Measurements from ENCODE around the gene GARNL3. TPM values are rescaled to one million over a fixed set of nuclear protein-coding genes. Genes with fewer than 3 reads are reported as not detected.

GARNL3 gene
- total RNA-seq, 1 donor from 2014 or later, result 3.3 TPM

DNA sequence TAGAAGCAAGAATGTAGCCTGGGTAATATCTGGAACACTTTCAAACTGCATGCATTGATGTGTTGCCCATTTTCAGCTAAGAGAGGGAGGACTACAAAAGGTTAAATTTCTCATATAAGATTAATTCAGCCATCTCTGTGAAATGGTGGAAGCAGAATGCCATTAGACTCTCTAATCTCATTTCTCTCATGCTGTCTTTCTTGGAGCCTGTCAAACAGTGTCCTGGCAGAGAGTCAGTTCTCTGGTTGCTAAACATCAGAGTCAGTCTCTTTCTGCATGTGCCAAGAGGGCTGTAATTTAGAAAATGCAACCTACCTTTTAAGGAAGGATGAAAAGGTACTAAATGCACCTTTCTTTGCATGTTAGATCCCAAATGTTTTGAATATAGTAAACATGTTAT is 910 bp upstream of the GARNL3 start:
- no peaks in the 10 kb centered on the region for H3K9me3 Mint-ChIP-seq (ENCODE audit: unreplicated experiment)
- TF ChIP-seq, protein P1, sequence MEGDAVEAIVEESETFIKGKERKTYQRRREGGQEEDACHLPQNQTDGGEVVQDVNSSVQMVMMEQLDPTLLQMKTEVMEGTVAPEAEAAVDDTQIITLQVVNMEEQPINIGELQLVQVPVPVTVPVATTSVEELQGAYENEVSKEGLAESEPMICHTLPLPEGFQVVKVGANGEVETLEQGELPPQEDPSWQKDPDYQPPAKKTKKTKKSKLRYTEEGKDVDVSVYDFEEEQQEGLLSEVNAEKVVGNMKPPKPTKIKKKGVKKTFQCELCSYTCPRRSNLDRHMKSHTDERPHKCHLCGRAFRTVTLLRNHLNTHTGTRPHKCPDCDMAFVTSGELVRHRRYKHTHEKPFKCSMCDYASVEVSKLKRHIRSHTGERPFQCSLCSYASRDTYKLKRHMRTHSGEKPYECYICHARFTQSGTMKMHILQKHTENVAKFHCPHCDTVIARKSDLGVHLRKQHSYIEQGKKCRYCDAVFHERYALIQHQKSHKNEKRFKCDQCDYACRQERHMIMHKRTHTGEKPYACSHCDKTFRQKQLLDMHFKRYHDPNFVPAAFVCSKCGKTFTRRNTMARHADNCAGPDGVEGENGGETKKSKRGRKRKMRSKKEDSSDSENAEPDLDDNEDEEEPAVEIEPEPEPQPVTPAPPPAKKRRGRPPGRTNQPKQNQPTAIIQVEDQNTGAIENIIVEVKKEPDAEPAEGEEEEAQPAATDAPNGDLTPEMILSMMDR (IDR thresholded peaks at IDR 0.05; ENCODE audit: unreplicated experiment), result no peak
- H3K4me1 Mint-ChIP-seq (ENCODE audit: unreplicated experiment), result no peaks in the 10 kb centered on the region
- H3K36me3 Mint-ChIP-seq (ENCODE audit: low read depth, unreplicated experiment), result no peaks in the 10 kb centered on the region
- DNase-seq (ENCODE audit: low spot score), result no peak
- H3K27me3 Mint-ChIP-seq (ENCODE audit: unreplicated experiment), result no peaks in the 10 kb centered on the region
- no peak overlapping the region for H3K4me3 Mint-ChIP-seq (ENCODE audit: unreplicated experiment)
- H3K27ac Mint-ChIP-seq (ENCODE audit: unreplicated experiment), result no peak overlapping the region

DNA sequence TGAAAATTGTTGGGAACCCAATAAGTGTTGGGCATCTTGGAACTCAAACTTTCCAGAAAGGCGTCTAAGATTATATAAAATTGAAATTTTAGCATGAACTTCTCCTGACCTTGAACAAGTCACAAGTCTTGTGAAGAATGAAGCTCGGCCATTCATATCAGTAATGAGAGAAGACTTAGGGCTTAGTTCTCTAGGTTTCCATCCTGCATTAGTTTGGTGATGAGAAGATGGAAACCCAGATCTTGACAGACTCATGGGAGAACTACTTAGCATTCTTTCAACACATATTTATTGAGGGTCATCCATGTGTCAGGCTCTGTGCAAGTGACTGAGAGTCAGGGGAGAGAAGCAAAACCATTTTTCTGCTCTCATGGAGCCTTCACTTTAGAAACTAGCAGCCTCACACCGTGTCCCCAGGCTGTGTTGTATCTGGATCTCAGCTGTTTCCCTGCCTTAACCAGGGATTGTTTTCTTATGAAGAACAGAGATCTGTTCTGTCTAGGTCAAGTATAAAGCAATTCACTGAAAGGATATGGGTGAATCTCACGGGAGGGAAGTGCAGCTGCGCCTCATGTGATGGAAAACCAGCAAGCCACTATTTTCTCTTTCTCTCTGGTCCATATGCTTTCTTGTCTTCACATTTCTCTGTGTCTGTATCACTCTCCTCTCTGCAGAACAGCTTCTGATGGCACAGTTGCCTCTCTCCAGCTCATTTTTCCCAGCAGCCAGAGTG is 3.4 kb downstream of the GARNL3 start:
- Mint-ChIP-seq H3K36me3 (ENCODE audit: low read depth, unreplicated experiment) (no peaks in the 10 kb centered on the region), H3K4me1 (ENCODE audit: unreplicated experiment) (peaks cover 4% of the 10 kb centered on the region), H3K4me3 (ENCODE audit: unreplicated experiment) (no peak overlapping the region), H3K27me3 (ENCODE audit: unreplicated experiment) (no peaks in the 10 kb centered on the region), H3K27ac (ENCODE audit: unreplicated experiment) (no peak overlapping the region), H3K9me3 (ENCODE audit: unreplicated experiment) (no peaks in the 10 kb centered on the region)
- no peak for DNase-seq (ENCODE audit: low spot score)
- TF ChIP-seq, protein P1 (IDR thresholded peaks at IDR 0.05; ENCODE audit: unreplicated experiment), result no peak

DNA sequence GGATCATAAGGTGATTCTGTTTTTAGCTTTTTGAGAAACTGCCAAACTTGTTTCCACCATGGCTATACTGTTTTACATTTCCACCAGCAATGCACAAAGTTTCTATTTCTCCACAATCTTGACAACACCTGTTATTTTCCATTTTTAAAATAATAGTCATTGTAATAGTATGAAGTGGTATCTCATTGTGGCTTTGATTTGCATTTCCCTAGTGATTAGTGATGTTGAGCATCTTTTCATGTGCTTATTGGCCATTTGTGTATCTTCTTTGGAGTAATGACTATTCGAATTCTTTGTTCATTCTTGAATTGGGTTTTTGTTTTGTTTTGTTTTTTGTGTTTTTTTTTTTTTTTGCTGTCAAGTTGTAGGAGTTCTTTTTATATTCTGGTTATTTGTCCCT is 4.9 kb downstream of the GARNL3 start:
- Mint-ChIP-seq H3K4me1 (ENCODE audit: unreplicated experiment) (peaks cover 4% of the 10 kb centered on the region), H3K36me3 (ENCODE audit: low read depth, unreplicated experiment) (no peaks in the 10 kb centered on the region), H3K27ac (ENCODE audit: unreplicated experiment) (no peak overlapping the region), H3K4me3 (ENCODE audit: unreplicated experiment) (no peak overlapping the region), H3K27me3 (ENCODE audit: unreplicated experiment) (no peaks in the 10 kb centered on the region), H3K9me3 (ENCODE audit: unreplicated experiment) (no peaks in the 10 kb centered on the region)
- DNase-seq (ENCODE audit: low spot score), result no peak
- TF ChIP-seq, protein P1 (IDR thresholded peaks at IDR 0.05; ENCODE audit: unreplicated experiment), result no peak

DNA sequence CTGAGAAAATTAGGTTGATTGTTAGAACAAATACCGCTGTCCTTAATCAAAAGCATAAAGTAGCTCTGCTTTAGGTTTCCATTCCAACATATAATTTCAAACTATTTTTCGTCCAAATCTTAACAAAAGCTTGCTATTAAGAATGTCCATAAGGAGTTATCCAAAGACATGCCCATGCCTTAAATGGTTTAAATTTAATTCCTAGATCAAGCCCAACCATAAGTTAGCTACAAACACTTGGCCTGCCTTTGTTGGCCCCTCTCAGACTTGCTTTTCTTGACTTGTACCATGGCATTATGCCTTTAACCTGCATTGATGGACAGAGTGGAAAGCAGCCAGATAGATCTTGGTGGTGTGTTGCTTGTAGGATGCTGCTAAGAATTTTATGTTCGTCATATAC is 8.8 kb downstream of the GARNL3 start:
- H3K36me3 Mint-ChIP-seq (ENCODE audit: low read depth, unreplicated experiment), result no peaks in the 10 kb centered on the region
- H3K4me1 Mint-ChIP-seq (ENCODE audit: unreplicated experiment), result peaks cover 11% of the 10 kb centered on the region
- no peaks in the 10 kb centered on the region for H3K27me3 Mint-ChIP-seq (ENCODE audit: unreplicated experiment)
- DNase-seq (ENCODE audit: low spot score), result no peak
- H3K27ac Mint-ChIP-seq (ENCODE audit: unreplicated experiment), result no peak overlapping the region
- no peaks in the 10 kb centered on the region for H3K9me3 Mint-ChIP-seq (ENCODE audit: unreplicated experiment)
- TF ChIP-seq, protein P1 (IDR thresholded peaks at IDR 0.05; ENCODE audit: unreplicated experiment), result no peak
- no peak overlapping the region for H3K4me3 Mint-ChIP-seq (ENCODE audit: unreplicated experiment)

DNA sequence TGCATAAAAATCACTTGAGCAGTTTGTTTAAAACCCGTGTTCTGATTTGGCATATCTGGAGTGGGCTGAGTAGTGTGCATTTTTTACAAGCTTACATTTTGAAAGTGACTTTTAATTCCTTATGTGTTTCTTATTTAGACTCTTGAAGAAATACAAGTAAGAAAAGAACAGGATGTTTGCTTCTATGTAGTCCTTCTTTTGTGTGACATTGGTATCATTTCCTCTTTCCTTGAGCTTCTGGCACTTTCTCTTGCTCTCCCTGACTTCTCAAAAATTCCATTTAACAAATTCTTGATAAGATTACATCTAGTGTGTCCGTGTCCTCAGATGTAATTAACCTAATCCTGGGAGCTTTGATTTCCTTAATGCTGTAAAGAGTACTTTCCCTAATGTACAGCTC is 12.5 kb downstream of the GARNL3 start:
- Mint-ChIP-seq H3K27me3 (ENCODE audit: unreplicated experiment) (peaks cover 1% of the 10 kb centered on the region), H3K9me3 (ENCODE audit: unreplicated experiment) (no peaks in the 10 kb centered on the region), H3K4me3 (ENCODE audit: unreplicated experiment) (no peak overlapping the region), H3K4me1 (ENCODE audit: unreplicated experiment) (peaks cover 6% of the 10 kb centered on the region), H3K36me3 (ENCODE audit: low read depth, unreplicated experiment) (no peaks in the 10 kb centered on the region), H3K27ac (ENCODE audit: unreplicated experiment) (no peak overlapping the region)
- TF ChIP-seq, protein P1 (IDR thresholded peaks at IDR 0.05; ENCODE audit: unreplicated experiment), result no peak
- no peak for DNase-seq (ENCODE audit: low spot score)
